Measurements from ENCODE around the gene PHRF1. TPM values are rescaled to one million over a fixed set of nuclear protein-coding genes. Genes with fewer than 3 reads are reported as not detected.
A peak's percentile ranks its signal among the peaks of the same experiment; 100 is the strongest.

Gene PHRF1
- total RNA-seq, 1 experiment from 2014 or later, result 48.9 TPM

DNA sequence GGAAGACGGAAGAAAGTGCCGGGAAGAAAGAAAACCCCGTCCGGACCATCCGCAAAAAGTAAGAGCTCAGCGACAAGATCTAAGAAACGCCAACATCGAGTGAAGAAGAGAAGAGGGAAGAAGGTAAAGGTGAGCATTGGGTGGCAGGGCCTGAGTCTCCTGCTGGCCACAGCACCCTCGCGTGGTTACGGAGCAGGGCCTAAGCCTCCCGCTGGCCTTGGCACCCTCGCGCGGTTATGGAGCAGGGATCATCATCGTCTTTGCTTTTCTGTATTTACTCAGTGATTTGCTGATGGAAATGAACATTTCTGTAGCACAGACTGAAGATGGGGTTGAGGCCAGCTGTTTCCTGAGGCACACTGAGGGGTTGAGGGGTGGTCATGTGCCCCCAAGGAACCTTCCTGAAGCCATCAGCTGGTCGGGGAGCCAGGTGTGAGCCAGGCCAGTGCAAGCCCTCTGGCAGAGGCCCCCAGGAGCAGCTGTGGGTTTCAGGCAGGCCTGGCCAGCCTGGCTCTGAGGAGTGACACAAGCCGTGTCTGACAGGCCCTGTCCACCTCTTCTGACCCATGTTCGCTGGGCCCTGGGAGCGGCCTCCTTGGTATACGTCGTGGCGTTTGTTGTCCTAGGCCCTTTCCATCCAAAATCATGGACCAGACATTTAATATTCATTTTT is 25.4 kb downstream of the PHRF1 start:
- WGBS (ENCODE audit: extremely low coverage, insufficient read length, low lambda C conversion rate), result no CpG with 5 or more reads among the region's 23 CpGs
- H2BK5ac ChIP-seq (ENCODE audit: insufficient read length, low read length), result no peak overlapping the region
- no peaks in the 10 kb centered on the region for H3K23me2 ChIP-seq (ENCODE audit: insufficient read length, low read depth, low read length, poor library complexity, severe bottlenecking)
- no peak overlapping the region for H2BK15ac ChIP-seq (ENCODE audit: low read depth, low read length)
- no peak overlapping the region for H3T11ph ChIP-seq (ENCODE audit: low read length)
- no peak overlapping the region for H3K56ac ChIP-seq (ENCODE audit: insufficient read length, low read depth, low read length)
- H3K9me3 ChIP-seq (ENCODE audit: control insufficient read depth, low read depth, low read length), result no peaks in the 10 kb centered on the region
- no peak overlapping the region for H2AK5ac ChIP-seq (ENCODE audit: insufficient read length, low read length)
- no peak overlapping the region for H4K8ac ChIP-seq (replicated peaks; ENCODE audit: insufficient read length, low read depth, low read length)
- H3K79me2 ChIP-seq (ENCODE audit: insufficient read depth, low read length), result no peaks in the 10 kb centered on the region
- H4K91ac ChIP-seq (ENCODE audit: insufficient read length, low read depth, low read length), result no peak overlapping the region
- no peak overlapping the region for H3K9ac ChIP-seq (ENCODE audit: extremely low read depth, insufficient read length, low read length)
- H2BK12ac ChIP-seq (ENCODE audit: insufficient read length, low read depth, low read length), result no peak overlapping the region
- H3K4ac ChIP-seq (ENCODE audit: low read depth, low read length), result no peak overlapping the region
- no peak overlapping the region for H2AFZ ChIP-seq (ENCODE audit: low read length)
- no peak overlapping the region for H3K27ac ChIP-seq (ENCODE audit: insufficient read length, low read depth, low read length)
- H2BK120ac ChIP-seq (ENCODE audit: low read depth, low read length, poor library complexity, severe bottlenecking), result no peak overlapping the region
- no peak overlapping the region for H3K4me3 Mint-ChIP-seq
- no peak overlapping the region for H3K14ac ChIP-seq (ENCODE audit: insufficient read depth, low read length)
- no peak overlapping the region for H4K5ac ChIP-seq (ENCODE audit: insufficient read length, low read depth, low read length)
- peaks cover 39 to 71% (median 71%) of the 10 kb centered on the region in 3 experiments; a peak in 6 of 7 replicates for H3K36me3 Mint-ChIP-seq (ENCODE audit: insufficient read depth in 1 of 3, low read depth in 3 of 3)
- H3K79me1 ChIP-seq (ENCODE audit: insufficient read depth, low read depth, low read length, poor library complexity, severe bottlenecking), result no peaks in the 10 kb centered on the region
- H2BK20ac ChIP-seq (ENCODE audit: low read depth, low read length, poor library complexity, severe bottlenecking), result no peak overlapping the region
- DNase-seq, result no peak
- no peak overlapping the region for H3K4me2 ChIP-seq (ENCODE audit: insufficient read depth, insufficient read length, low read length)
- H3K18ac ChIP-seq (ENCODE audit: insufficient read length, low read depth, low read length), result no peak overlapping the region
- no peaks in the 10 kb centered on the region for H3K4me1 ChIP-seq (ENCODE audit: insufficient read depth, low read length)
- H4K20me1 ChIP-seq (ENCODE audit: control insufficient read depth, insufficient read depth, insufficient read length), result peaks cover 3% of the 10 kb centered on the region
- H3K23ac ChIP-seq (ENCODE audit: insufficient read length, low read depth, low read length), result no peak overlapping the region
- H3K27me3 Mint-ChIP-seq (ENCODE audit: low read depth), result 0 out of 2 replicates have a peak, but pooled peaks cover 2% of the 10 kb centered on the region
- H3K4me1 Mint-ChIP-seq, result no peaks in the 10 kb centered on the region
- peak overlapping the region in 1 of 3 experiments; percentile 45; a peak in 2 of 7 replicates for H3K27ac Mint-ChIP-seq
- no peaks in the 10 kb centered on the region; a peak in 1 of 5 replicates for H3K9me3 Mint-ChIP-seq
- TF ChIP-seq, protein P1, sequence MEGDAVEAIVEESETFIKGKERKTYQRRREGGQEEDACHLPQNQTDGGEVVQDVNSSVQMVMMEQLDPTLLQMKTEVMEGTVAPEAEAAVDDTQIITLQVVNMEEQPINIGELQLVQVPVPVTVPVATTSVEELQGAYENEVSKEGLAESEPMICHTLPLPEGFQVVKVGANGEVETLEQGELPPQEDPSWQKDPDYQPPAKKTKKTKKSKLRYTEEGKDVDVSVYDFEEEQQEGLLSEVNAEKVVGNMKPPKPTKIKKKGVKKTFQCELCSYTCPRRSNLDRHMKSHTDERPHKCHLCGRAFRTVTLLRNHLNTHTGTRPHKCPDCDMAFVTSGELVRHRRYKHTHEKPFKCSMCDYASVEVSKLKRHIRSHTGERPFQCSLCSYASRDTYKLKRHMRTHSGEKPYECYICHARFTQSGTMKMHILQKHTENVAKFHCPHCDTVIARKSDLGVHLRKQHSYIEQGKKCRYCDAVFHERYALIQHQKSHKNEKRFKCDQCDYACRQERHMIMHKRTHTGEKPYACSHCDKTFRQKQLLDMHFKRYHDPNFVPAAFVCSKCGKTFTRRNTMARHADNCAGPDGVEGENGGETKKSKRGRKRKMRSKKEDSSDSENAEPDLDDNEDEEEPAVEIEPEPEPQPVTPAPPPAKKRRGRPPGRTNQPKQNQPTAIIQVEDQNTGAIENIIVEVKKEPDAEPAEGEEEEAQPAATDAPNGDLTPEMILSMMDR (conservative IDR thresholded peaks at IDR 0.05), result no peak
- H3K27me3 ChIP-seq (ENCODE audit: insufficient read depth, low read length), result no peaks in the 10 kb centered on the region
